NCI-H748 treated with DMSO at 0.1 percent for 48 hours (cell line): ENCODE data around the gene RPS6KA2.
A peak's percentile ranks its signal among the peaks of the same experiment; 100 is the strongest.
"Not testable (repeated sequence)": the region's sequence is repeated elsewhere in the genome, so short reads cannot be mapped to it uniquely, and the experiment has no call there.

Experiments
- DNase-seq: peaks from one replicate; lab custom pipeline; 2025; lab: John Stamatoyannopoulos, UW

Gene RPS6KA2

DNA sequence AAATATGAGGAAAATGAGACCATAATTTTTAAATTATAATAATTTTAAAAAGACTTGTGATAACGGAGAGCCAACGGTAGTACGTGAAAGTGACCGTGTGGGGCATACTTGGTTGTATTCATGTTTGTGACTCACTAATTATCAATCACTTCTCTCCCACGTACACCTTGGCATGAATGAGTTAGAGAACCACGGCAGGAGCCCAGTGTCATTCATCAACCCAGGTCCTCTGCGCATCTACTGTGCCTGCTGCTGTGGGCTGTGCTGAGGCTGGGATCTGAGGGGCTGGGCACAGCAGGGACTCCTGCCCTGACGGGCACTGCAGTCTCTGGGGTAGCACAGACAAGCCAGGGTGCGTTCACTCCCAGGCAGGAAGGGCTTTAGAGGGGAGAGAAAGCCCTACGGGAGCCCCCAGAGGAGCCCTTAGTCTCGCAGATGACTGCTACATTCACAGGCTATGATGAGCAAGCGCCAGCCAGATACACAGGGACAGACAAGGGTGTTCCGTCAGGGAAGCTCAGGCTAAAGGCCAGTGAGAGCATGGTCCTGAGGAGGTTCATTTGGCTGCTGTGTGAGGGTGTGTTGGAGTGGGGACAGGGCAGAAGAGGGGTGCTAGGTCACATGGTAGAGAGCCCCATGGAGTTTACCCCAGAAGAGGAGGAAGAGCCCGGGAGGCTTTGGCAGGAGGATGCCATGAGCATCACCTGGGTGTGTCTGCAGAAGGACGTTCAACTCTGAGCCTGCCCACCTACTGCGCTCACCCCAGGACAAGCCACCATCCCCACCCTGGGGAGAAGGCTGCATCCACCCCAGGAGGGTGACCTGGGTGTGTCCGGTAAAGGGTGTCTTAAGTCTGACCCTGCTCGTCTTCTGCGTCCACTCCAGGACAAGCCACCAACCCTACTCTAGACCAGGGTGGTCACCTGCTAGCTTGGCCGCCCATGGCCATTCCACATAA, 8.2 kb upstream of the RPS6KA2 start:
- no peak for DNase-seq

GRCh38 chr6:166634581-166634980, 7.5 kb upstream of the RPS6KA2 start:
- not testable (repeated sequence) for DNase-seq

- DNase-seq = no peak
Measured at GRCh38 chr6:166633732-166634535, 6.9 kb upstream of the RPS6KA2 start.

DNA sequence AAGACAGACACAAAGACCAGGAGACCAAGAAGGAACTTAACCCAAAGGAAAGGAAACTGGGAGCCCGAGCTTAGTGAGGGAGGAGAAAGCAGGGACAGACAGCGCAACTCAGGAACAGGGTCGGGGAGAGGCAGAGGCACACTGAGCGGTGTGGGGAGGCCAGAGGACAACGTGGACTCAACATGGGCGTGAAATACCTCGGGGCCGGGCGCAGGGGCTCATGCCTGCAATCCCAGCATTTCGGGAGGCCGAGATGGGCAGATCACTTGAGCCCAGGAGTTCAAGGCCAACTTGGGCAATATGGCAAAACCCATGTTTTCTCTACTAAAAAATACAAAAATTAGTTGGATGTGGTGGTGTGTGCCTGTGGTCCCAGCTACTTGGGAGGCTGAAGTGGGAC, 5.7 kb upstream of the RPS6KA2 start:
- DNase-seq = no peak

GRCh38 chr6:166630462-166630861, 3.4 kb upstream of the RPS6KA2 start:
- no peak for DNase-seq

- no peak for DNase-seq
Measured at GRCh38 chr6:166629628-166630027, 2.6 kb upstream of the RPS6KA2 start.

DNA sequence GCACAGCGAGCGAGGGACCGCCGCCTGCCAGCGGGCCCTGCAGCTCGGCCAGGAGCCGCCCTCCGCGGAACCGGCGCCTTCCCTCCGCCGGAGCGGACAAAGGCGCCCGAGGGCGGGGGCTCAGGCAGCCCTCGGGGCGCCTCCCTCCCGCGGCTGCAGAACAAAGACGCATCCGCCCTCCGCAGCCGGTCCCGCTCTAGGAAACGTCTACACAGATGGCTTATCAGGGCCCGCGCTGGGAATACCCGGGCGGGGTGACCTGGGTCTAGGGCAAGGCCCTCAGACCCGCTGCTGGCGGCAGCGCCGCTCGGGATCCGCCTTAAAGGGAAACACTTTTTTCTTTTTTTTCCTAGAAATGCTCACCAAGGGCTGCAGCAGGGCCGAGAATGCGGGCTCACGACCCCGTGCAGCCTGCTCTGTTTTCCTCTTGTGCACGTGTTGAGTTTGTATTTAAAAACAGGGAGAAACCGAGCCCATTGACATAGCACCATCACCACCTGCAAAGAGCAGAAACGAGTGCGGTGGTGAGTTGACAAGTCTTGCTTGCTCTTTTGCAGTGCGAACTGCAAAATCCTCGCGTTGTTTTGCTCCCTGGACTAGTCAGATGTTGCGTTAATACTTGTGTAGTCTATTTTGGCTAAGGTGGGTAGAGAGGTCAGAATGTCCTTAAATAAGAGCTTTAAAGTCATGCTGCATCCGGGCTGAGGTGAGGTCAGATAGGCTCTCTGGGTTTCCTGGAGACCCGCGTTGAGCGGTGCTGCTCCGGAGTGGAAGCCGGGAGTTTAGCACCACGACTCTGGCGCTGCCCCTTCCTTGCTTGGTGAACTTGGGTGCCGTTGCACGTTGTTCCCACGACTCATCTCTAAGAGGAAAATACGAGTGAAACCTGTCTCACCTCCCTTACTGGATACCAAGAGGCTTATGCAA, 1.1 kb upstream of the RPS6KA2 start:
- DNase-seq = peak; percentile 30

DNA sequence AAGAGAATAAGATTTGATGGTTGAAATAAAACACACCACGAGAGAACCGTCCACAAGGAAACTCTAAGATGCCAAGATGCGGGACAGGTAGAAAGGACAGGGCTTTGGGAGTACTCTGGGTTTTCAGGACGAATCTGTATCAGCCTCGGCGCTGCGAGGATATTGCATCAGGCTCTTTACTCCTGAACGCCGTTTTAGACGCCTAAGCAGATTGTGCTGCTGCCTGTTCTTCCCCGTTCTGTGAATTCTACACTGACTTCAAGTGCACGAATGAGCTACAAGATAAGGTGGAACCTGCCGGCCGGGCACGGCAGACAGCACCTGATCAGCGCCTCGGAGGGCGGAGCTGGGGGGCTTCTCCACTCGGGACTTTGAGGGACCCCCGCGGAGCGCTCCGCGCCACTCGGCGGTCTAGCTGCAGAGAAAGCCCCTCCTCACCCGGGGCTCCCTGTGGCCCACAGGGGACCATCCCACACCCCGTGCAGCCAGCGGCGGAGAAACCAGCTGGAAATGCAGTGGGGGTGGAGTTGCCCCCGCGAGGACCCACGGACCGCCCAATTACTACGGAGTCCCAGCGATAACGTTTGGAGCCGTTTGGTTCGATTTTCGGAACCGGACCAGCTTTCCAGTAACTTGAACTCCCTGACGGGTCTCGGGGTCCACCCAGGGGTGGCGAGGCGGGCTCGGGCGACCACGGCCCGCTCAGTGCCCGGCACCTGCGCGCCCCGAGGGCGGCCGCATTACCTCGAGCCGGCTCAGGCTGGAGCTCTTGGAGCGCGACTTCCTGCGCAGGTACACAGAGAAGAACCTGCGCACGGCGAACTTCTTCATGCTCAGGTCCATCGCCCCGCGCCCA, 646 bp downstream of the RPS6KA2 start:
- DNase-seq = peak; percentile 50

GRCh38 chr6:166625356-166625755, 1.7 kb downstream of the RPS6KA2 start:
- no peak for DNase-seq

DNA sequence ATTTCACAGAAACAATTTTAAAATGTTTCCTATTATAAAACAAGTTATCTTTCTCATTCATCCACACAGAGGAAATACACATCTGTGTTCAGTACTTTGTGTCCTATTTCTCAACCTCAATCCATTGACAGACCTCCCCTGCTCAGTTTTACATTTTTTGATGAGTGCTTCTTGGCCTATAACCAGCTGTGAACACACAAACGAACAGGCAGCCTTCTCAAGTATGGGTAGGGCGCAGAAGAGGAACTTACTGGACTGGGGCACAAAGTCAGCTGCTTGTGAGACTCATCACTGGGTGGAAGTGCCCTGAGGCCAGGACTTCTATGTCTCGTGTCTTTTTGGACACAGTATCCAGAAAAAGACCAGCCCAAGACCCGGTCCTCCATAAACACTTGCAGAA, 2.8 kb downstream of the RPS6KA2 start:
- DNase-seq = no peak

- DNase-seq = no peak
Measured at GRCh38 chr6:166623318-166623717, 3.7 kb downstream of the RPS6KA2 start.

GRCh38 chr6:166621114-166621540, 5.9 kb downstream of the RPS6KA2 start:
- no peak for DNase-seq

DNA sequence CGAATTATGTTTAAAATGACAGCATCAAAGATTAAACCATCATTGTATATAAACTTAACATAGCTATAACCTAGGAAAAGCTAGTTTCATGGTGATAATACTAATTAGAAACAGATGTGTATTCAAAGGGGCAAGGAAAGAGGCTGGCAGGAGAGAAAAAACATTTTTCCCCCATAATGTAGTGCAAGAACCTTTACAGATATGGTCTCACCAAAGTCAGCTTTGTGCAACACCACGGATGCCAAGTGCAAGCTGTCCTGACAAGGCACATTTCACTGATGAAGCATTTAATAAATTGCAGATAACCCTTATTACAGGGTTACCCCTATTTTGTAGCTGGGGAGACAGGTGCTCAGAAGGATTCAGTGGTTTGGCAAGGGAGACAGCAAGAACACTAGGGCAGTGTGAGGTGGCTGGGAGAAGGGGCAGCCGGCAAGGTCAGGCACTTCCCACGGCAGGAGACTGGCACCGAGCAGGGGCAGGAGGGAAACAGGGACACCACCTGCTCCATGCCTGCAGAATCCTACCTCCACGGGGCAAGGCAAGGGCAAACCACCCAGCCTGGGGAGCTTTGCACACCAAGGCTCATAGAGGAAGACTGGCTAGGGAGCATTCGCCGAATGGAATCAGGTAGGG, 6.5 kb downstream of the RPS6KA2 start:
- no peak for DNase-seq

GRCh38 chr6:166619912-166620311, 7.1 kb downstream of the RPS6KA2 start:
- no peak for DNase-seq

GRCh38 chr6:166618866-166619761, 7.9 kb downstream of the RPS6KA2 start:
- no peak for DNase-seq

DNA sequence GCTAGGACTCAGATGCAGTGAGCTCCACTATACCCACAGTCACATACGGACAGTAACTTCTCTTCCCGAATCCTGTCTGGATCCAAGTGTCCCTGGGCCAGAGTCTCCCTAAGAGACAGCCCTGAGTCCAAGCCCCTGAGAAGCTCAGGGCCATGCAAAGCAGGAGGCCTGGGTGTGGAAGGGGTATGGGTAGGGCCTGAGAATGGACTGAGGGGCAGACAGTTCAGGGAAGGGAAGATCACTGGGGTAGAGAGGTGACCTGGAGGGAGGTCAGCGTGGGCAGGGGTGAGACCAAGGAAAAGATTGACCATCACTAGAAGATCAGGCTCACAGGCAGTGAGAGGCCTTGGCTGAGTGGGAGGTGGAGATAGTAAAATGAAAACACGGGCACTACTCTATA, 8.8 kb downstream of the RPS6KA2 start:
- no peak for DNase-seq

DNA sequence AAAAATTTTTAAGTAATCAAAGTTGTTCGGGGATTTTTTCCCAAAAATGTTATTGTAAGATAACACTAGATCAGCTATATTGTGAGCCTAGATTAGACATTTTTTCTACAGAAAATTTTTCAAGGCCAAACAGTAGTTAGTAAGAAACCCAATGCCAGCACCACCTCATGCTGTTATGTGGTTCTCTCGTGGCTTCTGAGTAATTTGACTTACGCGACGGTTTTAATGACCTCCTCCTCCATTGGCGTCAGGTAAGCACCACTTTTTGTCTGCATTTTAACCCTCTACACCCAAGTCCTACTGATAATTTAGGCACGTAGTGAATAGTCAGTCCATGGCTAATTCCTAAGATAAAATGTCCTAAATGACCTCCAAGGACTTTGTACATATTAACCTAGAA, 9.7 kb downstream of the RPS6KA2 start:
- DNase-seq = no peak

GRCh38 chr6:166616261-166617238, 10.5 kb downstream of the RPS6KA2 start:
- DNase-seq = no peak
